ENCODE results near the gene PDLIM1.

PDLIM1 gene

GRCh38 chr10:95319239-95319638, 28.4 kb upstream of the PDLIM1 start:
- Histone ChIP-seq H3K4me2 (ENCODE audit: low read length) (no peak overlapping the region), H3K9me3 (ENCODE audit: control insufficient read depth, low read length) (no peaks in the 10 kb centered on the region), H3K27me3 (ENCODE audit: control insufficient read depth, insufficient read depth, low read length) (no peaks in the 10 kb centered on the region), H3K4me3 (ENCODE audit: low read depth, low read length) (no peak overlapping the region), H3K79me2 (no peaks in the 10 kb centered on the region), H3K9ac (no peak overlapping the region), H3K27ac (no peak overlapping the region), H3K4me1 (no peaks in the 10 kb centered on the region), H2AFZ (no peak overlapping the region), H3K36me3 (ENCODE audit: control insufficient read depth, insufficient read depth, low read length) (no peaks in the 10 kb centered on the region)
- no peak for TF ChIP-seq CTCF (IDR thresholded peaks at IDR 0.05)

GRCh38 chr10:95315509-95315908, 24.7 kb upstream of the PDLIM1 start:
- Histone ChIP-seq H3K36me3 (ENCODE audit: control insufficient read depth, insufficient read depth, low read length) (no peaks in the 10 kb centered on the region), H3K79me2 (no peaks in the 10 kb centered on the region), H3K4me1 (no peaks in the 10 kb centered on the region), H3K9me3 (ENCODE audit: control insufficient read depth, low read length) (no peaks in the 10 kb centered on the region), H3K9ac (no peak overlapping the region), H3K4me3 (ENCODE audit: low read depth, low read length) (no peak overlapping the region), H3K27ac (no peak overlapping the region), H3K27me3 (ENCODE audit: control insufficient read depth, insufficient read depth, low read length) (no peaks in the 10 kb centered on the region), H2AFZ (no peak overlapping the region), H3K4me2 (ENCODE audit: low read length) (no peak overlapping the region)
- TF ChIP-seq CTCF (IDR thresholded peaks at IDR 0.05) = no peak

- Histone ChIP-seq H3K27me3 (ENCODE audit: control insufficient read depth, insufficient read depth, low read length) (no peaks in the 10 kb centered on the region), H3K36me3 (ENCODE audit: control insufficient read depth, insufficient read depth, low read length) (no peaks in the 10 kb centered on the region), H2AFZ (no peak overlapping the region), H3K4me2 (ENCODE audit: low read length) (no peak overlapping the region), H3K79me2 (no peaks in the 10 kb centered on the region), H3K9ac (no peak overlapping the region), H3K4me3 (ENCODE audit: low read depth, low read length) (no peak overlapping the region), H3K27ac (no peak overlapping the region), H3K4me1 (no peaks in the 10 kb centered on the region), H3K9me3 (ENCODE audit: control insufficient read depth, low read length) (no peaks in the 10 kb centered on the region)
- no peak for TF ChIP-seq CTCF (IDR thresholded peaks at IDR 0.05)
Observed at GRCh38 chr10:95314192-95314918, 23.6 kb upstream of the PDLIM1 start.

GRCh38 chr10:95312986-95313495, 22.2 kb upstream of the PDLIM1 start:
- H3K4me2 ChIP-seq (ENCODE audit: low read length) = no peak overlapping the region
- H3K79me2 ChIP-seq = no peaks in the 10 kb centered on the region
- no peak for TF ChIP-seq CTCF (IDR thresholded peaks at IDR 0.05)
- H3K9me3 ChIP-seq (ENCODE audit: control insufficient read depth, low read length) = no peaks in the 10 kb centered on the region
- H3K27me3 ChIP-seq (ENCODE audit: control insufficient read depth, insufficient read depth, low read length) = no peaks in the 10 kb centered on the region
- no peaks in the 10 kb centered on the region for H3K4me1 ChIP-seq
- H3K36me3 ChIP-seq (ENCODE audit: control insufficient read depth, insufficient read depth, low read length) = no peaks in the 10 kb centered on the region
- no peak overlapping the region for H3K4me3 ChIP-seq (ENCODE audit: low read depth, low read length)
- H3K9ac ChIP-seq = no peak overlapping the region
- no peak overlapping the region for H3K27ac ChIP-seq
- H2AFZ ChIP-seq = no peak overlapping the region

GRCh38 chr10:95312257-95312656, 21.5 kb upstream of the PDLIM1 start:
- H3K27ac ChIP-seq = no peak overlapping the region
- H3K36me3 ChIP-seq (ENCODE audit: control insufficient read depth, insufficient read depth, low read length) = no peaks in the 10 kb centered on the region
- H3K4me3 ChIP-seq (ENCODE audit: low read depth, low read length) = no peak overlapping the region
- no peak for TF ChIP-seq CTCF (IDR thresholded peaks at IDR 0.05)
- no peaks in the 10 kb centered on the region for H3K27me3 ChIP-seq (ENCODE audit: control insufficient read depth, insufficient read depth, low read length)
- no peaks in the 10 kb centered on the region for H3K9me3 ChIP-seq (ENCODE audit: control insufficient read depth, low read length)
- no peaks in the 10 kb centered on the region for H3K79me2 ChIP-seq
- H3K4me2 ChIP-seq (ENCODE audit: low read length) = no peak overlapping the region
- H3K4me1 ChIP-seq = no peaks in the 10 kb centered on the region
- no peak overlapping the region for H3K9ac ChIP-seq
- no peak overlapping the region for H2AFZ ChIP-seq

Measured in parathyroid adenoma (tissue), 2 donors.